Memory B cell (primary cell): ENCODE measurements around the gene PFKP.

Experiments used
- ATAC-seq: fragments of 150-1000 bp; cut with Tn5 transposase; 2 replicates; pipeline ENCODE4 v1.10.0; 2021; ENCODE audit warnings: low read depth, mild to moderate bottlenecking, moderate library complexity
- DNase-seq, 2 donors: peaks; one replicate each; pipeline ENCODE4 v3.0.0; 2022; ENCODE audit warnings: low spot score in 2 of 2
- H3K27ac Mint-ChIP-seq: one replicate; pipeline ENCODE4 v1.8.0; 2022; ENCODE audit warnings: mild to moderate bottlenecking, moderate library complexity, mixed read lengths
- H3K27me3 Mint-ChIP-seq: one replicate; pipeline ENCODE4 v1.8.0; 2022; ENCODE audit warnings: mixed read lengths
- H3K36me3 Mint-ChIP-seq: one replicate; pipeline ENCODE4 v1.8.0; 2022; ENCODE audit warnings: mild to moderate bottlenecking, mixed read lengths
- H3K4me1 Mint-ChIP-seq: one replicate; pipeline ENCODE4 v1.8.0; 2022; ENCODE audit warnings: mixed read lengths
- H3K4me3 Mint-ChIP-seq: one replicate; pipeline ENCODE4 v1.8.0; 2022; ENCODE audit warnings: mild to moderate bottlenecking, moderate library complexity, mixed read lengths
- H3K9me3 Mint-ChIP-seq: one replicate; pipeline ENCODE4 v1.8.0; 2022; ENCODE audit warnings: mixed read lengths

Gene PFKP

DNA sequence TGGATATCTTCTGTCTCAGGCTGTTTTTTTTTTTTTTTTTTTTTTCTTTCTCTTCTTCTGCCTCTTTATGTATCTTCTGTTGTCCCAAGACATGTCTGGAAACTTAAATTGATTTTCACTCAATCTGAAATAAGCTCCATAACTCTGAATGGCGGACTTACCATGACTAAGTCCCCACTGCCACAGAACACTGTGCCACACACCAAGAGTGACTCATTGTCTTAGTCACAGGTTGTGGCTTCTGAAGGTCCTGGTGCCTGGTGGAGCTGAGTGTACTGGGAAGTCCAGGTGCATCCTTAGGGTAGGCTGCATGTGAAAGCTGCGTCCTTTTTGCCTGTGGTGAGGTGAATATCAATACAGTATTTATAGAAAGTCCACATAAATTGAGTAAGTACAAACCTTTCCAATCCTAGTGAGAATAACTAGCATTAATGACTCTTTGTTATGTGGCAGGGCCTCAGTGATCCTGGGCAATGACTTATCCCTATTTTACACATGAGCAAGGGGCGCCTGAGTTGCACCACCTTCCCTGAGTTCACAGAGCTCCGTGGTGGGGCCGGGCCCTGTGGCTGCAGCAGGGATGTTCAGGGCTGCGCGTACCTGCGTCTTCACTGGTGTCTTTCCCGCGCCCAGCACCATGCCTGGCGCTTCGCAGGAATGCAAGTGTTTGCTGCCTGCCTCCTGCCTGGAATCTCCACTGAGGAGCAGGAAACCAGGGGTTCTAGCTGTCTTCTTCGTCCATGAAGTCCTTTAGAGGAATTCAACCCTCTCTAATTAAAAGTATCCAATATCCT, 4.3 kb downstream of the PFKP start:
- no peak for DNase-seq
- Mint-ChIP-seq H3K27me3 (no peaks in the 10 kb centered on the region), H3K27ac (no peak overlapping the region), H3K9me3 (no peaks in the 10 kb centered on the region), H3K4me1 (peaks cover 14% of the 10 kb centered on the region), H3K36me3 (peaks cover 6% of the 10 kb centered on the region), H3K4me3 (no peak overlapping the region)
- no peak for ATAC-seq

DNA sequence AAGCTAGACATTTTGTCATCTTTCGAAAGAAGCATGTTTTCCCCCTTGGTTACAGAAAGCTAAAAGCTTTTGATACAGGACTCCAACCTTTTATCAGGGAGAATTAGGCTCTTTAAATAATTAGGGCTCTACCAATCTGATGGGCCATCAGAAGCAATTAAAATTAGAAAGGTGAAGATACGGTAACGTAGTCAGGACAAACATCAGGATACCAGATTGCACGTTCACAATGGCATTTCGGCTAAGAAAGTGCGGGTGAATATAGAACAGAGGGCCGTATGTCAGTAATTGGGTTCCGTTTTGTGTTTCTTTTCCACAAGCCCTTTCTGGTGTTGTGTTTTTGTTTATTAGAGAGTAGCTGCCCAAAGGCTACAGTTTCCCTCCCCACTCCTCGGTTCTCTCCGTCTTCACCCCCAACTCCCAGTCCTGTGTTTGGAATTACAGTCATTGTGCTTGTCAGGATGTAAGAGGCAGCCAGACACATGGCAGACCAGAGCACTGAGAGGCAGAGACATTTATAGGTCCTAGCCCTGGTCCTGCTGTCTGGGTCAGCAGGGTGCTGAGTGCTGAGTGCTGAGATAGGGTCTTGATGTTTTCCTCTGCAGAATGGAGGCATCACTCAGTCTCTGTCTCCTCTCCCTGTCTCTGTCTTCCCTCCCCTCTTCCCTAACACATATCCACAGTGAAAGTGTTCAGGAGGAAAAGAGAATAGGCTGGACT, 5.5 kb downstream of the PFKP start:
- no peak overlapping the region for H3K27ac Mint-ChIP-seq

DNA sequence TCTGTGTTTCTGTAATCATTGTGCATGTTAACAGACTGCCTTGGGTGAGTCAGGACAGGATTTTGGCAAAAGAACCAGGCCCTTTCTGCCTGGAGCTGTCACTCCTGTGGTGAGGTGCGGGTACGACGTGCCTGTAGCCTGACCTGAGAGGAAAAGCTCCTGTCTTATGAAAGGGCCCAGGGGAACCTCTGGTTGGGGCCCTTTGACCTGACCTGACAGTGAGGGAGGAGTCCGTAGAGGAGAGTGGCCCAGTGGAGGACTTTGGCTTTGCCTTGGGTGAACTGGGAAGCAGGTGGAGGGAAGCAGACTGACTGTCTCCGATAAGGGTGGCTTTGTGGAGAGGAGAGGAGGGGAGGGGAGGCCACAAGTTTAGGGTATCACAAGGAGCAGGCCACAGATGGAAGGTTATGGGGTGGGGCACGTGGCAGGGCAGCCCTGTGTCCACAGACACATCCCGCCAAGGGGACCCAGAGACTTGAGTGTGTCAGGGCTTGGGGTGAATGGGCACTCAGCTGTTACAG, 6.9 kb downstream of the PFKP start:
- no peak for ATAC-seq
- Mint-ChIP-seq H3K27me3 (no peaks in the 10 kb centered on the region), H3K4me1 (peaks cover 12% of the 10 kb centered on the region), H3K4me3 (no peak overlapping the region), H3K9me3 (no peaks in the 10 kb centered on the region), H3K36me3 (peaks cover 10% of the 10 kb centered on the region), H3K27ac (no peak overlapping the region)
- no peak for DNase-seq

More for the DNA sequence above, 5.5 kb downstream of the PFKP start:
- H3K4me1 Mint-ChIP-seq: peaks cover 14% of the 10 kb centered on the region
- H3K9me3 Mint-ChIP-seq: no peaks in the 10 kb centered on the region
- DNase-seq: no peak
- no peak overlapping the region for H3K4me3 Mint-ChIP-seq
- H3K36me3 Mint-ChIP-seq: peaks cover 10% of the 10 kb centered on the region
- H3K27me3 Mint-ChIP-seq: no peaks in the 10 kb centered on the region
- no peak for ATAC-seq

- Mint-ChIP-seq H3K4me3 (no peak overlapping the region), H3K36me3 (peaks cover 10% of the 10 kb centered on the region), H3K9me3 (no peaks in the 10 kb centered on the region), H3K4me1 (peaks cover 9% of the 10 kb centered on the region), H3K27me3 (no peaks in the 10 kb centered on the region), H3K27ac (no peak overlapping the region)
- ATAC-seq (no peak), DNase-seq (no peak)
Measured at GRCh38 chr10:3074985-3075600, 7.7 kb downstream of the PFKP start.

DNA sequence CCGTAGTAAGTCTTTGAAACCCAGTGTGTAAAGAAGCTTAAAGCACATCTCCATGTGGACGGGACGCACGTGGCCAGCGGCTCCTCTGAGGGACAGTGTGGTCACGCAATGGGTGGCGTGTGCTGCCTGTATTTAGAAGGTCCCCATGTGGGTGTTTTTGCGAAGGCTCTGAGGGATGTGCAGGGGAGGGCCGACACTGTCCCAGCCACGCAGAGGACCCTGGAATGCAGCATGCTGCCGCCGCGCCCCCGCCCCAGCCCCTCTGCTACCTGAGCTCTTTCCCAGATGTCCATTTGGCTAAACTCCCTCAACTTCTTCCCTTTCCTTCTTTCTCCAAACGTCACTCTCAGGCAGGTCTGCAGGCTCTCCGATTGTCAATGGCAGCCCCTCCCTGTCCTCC, 8.8 kb downstream of the PFKP start:
- Mint-ChIP-seq H3K4me3 (no peak overlapping the region), H3K4me1 (peaks cover 9% of the 10 kb centered on the region), H3K36me3 (peaks cover 8% of the 10 kb centered on the region), H3K9me3 (no peaks in the 10 kb centered on the region), H3K27ac (no peak overlapping the region), H3K27me3 (no peaks in the 10 kb centered on the region)
- no peak for ATAC-seq
- DNase-seq: no peak

GRCh38 chr10:3077509-3077908, 10.2 kb downstream of the PFKP start:
- H3K27ac Mint-ChIP-seq: no peak overlapping the region
- no peaks in the 10 kb centered on the region for H3K9me3 Mint-ChIP-seq
- no peak overlapping the region for H3K4me3 Mint-ChIP-seq
- ATAC-seq (no peak), DNase-seq (no peak)
- H3K27me3 Mint-ChIP-seq: no peaks in the 10 kb centered on the region
- peaks cover 6% of the 10 kb centered on the region for H3K36me3 Mint-ChIP-seq
- peaks cover 6% of the 10 kb centered on the region for H3K4me1 Mint-ChIP-seq

- H3K4me3 Mint-ChIP-seq: no peak overlapping the region
- H3K27me3 Mint-ChIP-seq: no peaks in the 10 kb centered on the region
- no peaks in the 10 kb centered on the region for H3K9me3 Mint-ChIP-seq
- ATAC-seq: no peak
- H3K36me3 Mint-ChIP-seq: peaks cover 6% of the 10 kb centered on the region
- peaks cover 6% of the 10 kb centered on the region for H3K4me1 Mint-ChIP-seq
- DNase-seq: no peak
- no peak overlapping the region for H3K27ac Mint-ChIP-seq
Measured at GRCh38 chr10:3077940-3078630, 10.7 kb downstream of the PFKP start.

DNA sequence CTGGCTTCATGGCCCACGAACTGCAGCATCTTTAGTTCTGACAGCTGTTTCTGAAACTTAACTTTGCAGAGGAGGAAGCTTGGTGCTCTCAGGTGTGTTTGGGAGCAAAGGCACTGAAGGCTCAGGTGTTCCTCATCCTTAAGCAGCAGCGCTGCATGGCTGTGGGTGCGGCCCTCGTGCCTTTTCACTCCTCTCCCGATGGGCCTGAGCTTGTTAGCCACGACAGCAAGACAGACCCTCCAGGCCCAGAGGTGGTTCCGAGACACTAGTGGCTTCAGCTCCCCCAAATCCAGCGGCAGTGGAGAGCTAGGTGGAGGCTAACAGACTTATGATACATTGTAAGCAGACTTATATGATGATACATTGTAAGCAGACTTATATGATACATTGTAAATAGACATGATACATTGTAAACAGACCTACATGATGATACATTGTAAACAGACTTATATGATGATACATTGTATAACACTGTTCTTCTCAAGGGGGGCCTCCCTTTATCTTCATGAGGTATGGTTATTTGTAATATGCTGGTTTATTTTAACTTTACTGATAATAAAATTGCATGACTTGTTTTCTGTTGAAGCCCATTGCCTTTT, 14.1 kb downstream of the PFKP start:
- no peaks in the 10 kb centered on the region for H3K9me3 Mint-ChIP-seq
- H3K27ac Mint-ChIP-seq: no peak overlapping the region
- no peaks in the 10 kb centered on the region for H3K27me3 Mint-ChIP-seq
- ATAC-seq: no peak
- H3K4me3 Mint-ChIP-seq: no peak overlapping the region
- H3K36me3 Mint-ChIP-seq: peaks cover 11% of the 10 kb centered on the region
- DNase-seq: no peak
- no peaks in the 10 kb centered on the region for H3K4me1 Mint-ChIP-seq

- Mint-ChIP-seq H3K9me3 (no peaks in the 10 kb centered on the region), H3K27ac (no peak overlapping the region)
Measured at GRCh38 chr10:3082290-3082689, 14.9 kb downstream of the PFKP start.

DNA sequence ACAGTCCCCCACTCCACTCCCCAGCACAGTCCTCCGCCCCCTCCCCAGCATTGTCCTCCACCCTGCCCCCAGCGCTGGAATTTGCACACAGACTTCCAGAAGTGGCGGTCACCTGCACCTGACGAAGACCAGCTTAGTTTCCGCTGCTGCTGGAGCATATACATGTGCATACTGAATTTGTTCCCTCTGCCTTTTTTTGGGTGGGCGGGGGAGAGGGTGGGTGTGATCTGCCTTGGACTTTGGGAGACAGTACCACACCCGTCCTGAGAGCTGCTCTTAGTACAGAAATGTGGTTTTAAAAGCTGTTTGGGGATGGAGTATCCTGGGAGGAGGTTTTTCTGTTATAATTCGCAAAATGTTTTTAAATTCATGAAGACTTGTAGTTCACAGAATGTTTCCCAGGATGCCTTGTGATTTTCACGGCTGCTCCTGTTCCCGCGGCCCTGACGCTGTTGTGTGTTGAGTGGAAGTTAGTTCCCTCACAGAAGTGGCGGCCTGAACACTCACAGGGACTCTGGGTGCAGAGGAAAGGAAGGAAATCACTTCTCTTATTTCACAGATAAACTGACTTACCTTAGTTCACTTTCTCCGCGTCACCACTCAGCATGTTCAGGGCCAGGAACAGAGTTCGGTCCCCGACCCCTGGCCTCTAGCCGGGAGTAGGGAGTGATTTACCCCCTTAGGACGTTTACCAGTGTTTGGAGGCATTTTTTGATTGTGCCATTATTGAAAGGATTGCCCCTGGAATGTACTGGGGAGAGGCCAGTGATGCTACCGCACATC, 18.6 kb downstream of the PFKP start:
- DNase-seq (no peak), ATAC-seq (no peak)
- H3K9me3 Mint-ChIP-seq: no peaks in the 10 kb centered on the region
- no peak overlapping the region for H3K27ac Mint-ChIP-seq
- H3K27me3 Mint-ChIP-seq: no peaks in the 10 kb centered on the region
- H3K4me1 Mint-ChIP-seq: no peaks in the 10 kb centered on the region
- peaks cover 9% of the 10 kb centered on the region for H3K36me3 Mint-ChIP-seq
- H3K4me3 Mint-ChIP-seq: no peak overlapping the region

More at GRCh38 chr10:3082290-3082689, 14.9 kb downstream of the PFKP start:
- Mint-ChIP-seq H3K4me1 (no peaks in the 10 kb centered on the region), H3K36me3 (peaks cover 6% of the 10 kb centered on the region), H3K27me3 (no peaks in the 10 kb centered on the region), H3K4me3 (no peak overlapping the region)
- ATAC-seq (no peak), DNase-seq (no peak)

DNA sequence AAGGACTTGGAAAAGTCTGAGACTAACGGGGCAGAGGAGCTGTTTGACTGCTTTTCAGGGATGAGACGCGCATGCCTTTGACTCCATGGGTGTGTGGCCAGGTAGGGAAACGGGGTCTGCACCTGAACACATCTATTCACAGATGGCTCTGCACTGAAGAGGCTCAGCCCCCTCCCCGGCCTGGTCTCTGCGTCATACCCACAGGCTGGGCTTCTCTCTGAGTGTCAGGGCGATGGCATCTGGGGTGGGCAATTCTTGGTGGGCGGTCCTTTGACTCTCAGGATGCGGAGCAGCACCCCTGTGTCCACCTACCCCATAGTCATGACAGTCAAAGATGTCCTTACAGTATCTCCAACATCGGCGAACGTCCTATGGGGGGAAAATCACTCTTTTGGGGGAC, 23.0 kb downstream of the PFKP start:
- H3K36me3 Mint-ChIP-seq: peaks cover 14% of the 10 kb centered on the region
- H3K4me3 Mint-ChIP-seq: no peak overlapping the region
- peaks cover 7% of the 10 kb centered on the region for H3K4me1 Mint-ChIP-seq
- H3K27ac Mint-ChIP-seq: no peak overlapping the region
- ATAC-seq (no peak), DNase-seq (no peak)
- no peaks in the 10 kb centered on the region for H3K9me3 Mint-ChIP-seq
- H3K27me3 Mint-ChIP-seq: no peaks in the 10 kb centered on the region

GRCh38 chr10:3090914-3091787, 23.8 kb downstream of the PFKP start:
- H3K36me3 Mint-ChIP-seq: peaks cover 14% of the 10 kb centered on the region
- no peak overlapping the region for H3K27ac Mint-ChIP-seq
- H3K4me3 Mint-ChIP-seq: no peak overlapping the region
- ATAC-seq (no peak), DNase-seq (no peak)
- no peaks in the 10 kb centered on the region for H3K27me3 Mint-ChIP-seq
- no peaks in the 10 kb centered on the region for H3K9me3 Mint-ChIP-seq
- peaks cover 10% of the 10 kb centered on the region for H3K4me1 Mint-ChIP-seq
